Left renal pelvis (tissue), 4 donors: ENCODE results near the gene MBD4. TPM values are rescaled to one million over a fixed set of nuclear protein-coding genes. Genes with fewer than 3 reads are reported as not detected.
A peak's percentile ranks its signal among the peaks of the same experiment; 100 is the strongest.
"Not testable (repeated sequence)": the region's sequence is repeated elsewhere in the genome, so short reads cannot be mapped to it uniquely, and the experiment has no call there.

ENCODE experiments used
- DNase-seq, 4 donors: peaks; one replicate each; pipeline ENCODE4 v3.0.0-alpha.2; 2013; ENCODE audit warnings: low read depth in 4 of 4, low spot score in 3 of 4
- polyA plus RNA-seq, 4 donors: library from polyadenylated mRNA; unstranded; fragments of 120-200 nt; gene quantifications; one replicate each; pipeline ENCODE4 v1.2.1, GENCODE V29; 2013; ENCODE audit not compliant: insufficient read length in 4 of 4

MBD4 gene
- polyA plus RNA-seq: 10 to 100 TPM; 40.7 to 54.8 (median 47.2) TPM

DNA sequence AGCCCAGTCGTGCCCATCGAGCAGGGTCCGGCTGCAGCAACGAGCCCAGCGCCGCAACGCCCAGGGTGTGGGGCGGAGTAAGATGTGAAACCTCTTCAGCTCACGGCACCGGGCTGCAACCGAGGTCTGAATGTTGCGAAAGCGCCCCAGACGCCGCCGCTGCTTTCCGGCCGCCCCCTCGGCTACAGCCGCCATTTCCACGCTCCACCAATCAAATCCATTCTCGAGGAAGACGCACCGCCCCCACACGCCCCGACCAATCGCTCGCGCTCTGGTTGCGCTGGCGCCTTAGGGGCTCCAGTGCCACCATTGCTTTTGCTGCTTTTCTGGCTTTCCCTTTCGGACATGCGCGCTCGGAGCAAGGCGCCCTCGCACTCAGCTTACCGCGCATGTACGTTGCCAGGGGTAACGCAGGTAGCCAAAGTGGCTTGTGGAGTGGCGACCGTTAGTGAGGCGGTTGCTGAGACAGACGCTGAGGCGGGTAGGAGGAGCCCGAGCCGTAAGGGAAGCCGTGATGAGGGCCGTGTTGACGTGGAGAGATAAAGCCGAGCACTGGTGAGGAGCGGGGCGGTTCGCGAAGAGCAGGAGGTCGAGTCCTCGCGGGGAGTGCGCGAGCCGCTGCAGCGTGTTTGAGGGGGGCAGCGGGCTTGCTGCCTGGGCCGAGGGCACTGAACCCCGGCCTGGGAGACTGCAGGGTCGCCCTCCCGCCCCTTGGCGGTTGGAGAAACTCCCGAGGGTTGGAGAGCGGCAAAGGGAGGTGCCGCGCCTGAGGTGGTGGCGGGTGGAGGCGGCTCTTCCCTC, at the start of gene MBD4, which contains the start of gene IFT122:
MBD4 (minus strand) TSS at position 132 of the 801 bp plus-strand sequence; CDS start at position 17, 115 bp downstream.
IFT122 (plus strand) TSS at position 408 of the 801 bp plus-strand sequence; CDS start at position 515, 107 bp downstream.
- DNase-seq: peak; percentile 91 to 93 (median 92)

DNA sequence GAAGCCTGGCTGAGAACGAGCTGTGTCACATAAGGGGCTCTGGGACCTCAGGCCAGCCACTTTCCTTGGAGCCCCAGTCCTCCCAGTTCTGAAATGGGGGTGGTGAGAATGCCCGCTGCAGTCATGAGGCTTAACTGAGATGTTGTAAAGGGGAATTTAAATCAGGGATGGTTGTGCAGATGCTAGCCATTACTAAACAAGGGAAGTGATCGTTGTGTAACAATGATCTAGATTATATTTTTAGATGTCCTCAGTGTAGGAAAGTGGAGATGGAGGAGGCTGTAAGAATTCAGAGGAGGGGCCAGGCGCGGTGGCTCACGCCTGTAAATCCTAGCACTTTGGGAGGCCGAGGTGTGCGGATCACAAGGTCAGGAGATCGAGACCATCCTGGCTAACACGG, 49.5 kb upstream of the MBD4 start:
- not testable (repeated sequence) for DNase-seq

DNA sequence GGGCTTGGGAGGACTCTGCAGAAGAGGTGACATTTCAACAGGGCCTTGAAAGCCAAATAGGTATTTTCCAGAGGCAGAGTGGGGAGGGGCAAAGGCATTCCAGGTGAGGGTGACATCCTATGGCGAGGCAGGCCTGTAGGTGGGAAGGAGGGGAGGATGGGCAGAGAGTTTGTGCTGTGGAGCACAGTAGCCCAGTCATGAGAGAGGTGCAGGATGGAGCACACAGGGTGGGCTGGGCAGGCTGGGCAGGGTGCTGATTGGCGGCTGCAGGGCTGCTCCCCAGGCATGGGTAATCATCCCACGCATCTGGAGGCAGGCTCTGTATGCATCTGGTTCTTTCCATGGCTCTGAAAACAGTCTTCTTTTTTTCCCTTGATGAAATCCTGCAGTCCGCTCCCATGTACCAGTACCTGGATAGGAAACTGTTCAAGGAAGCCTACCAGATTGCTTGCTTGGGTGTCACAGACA, 48.2 kb upstream of the MBD4 start:
- DNase-seq: not testable (repeated sequence)

DNA sequence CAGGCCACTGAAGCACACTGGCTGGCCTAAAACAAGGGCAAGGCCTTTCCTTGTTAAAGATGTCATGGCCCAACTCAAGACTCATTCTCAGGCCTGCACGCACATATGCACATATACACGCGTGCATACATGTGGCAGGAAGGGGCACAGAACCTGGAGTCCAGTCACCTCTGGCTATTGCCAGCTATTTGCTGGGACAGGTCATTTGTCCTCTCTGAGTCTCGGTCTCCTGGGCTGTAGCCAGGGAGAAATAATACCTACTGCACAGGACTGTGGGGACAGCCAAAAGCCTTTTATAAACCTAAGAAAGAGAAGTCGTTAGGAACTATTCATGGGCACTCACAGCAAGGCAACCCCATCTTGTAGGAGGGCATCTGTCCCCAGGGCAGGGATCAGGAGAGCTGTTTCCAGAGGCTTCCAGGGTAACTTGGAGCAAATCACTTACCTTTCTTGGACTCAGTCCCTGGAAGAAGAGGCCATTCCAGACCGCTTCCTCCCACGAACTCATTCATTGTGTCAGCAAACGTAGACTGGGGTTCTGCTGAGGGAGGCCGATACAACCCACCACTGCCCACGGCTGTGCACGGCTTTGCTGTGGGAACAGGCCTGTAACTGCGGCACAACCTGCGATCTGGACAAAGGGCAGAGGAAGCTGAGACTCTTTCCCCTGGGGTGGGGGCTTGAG, 47.6 kb upstream of the MBD4 start:
- DNase-seq: no peak

DNA sequence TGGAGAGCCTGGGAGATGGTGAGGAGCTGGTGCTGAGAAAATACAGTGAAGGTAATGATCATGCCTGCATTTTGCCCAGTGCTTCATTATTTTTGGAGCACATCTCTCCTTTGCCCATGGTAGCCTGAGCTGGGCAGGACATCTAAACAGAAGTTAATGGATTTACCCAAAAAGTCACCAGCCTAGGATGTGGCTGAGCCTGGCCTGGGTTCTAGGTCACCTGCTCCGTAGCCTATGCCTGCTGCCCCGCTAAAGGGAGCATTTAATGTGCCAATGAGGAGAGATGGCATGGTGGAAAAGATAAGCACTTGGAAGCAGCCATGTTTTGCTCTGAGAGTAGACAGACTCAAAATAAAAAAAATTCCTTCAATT, 46.9 kb upstream of the MBD4 start:
- no peak for DNase-seq

DNA sequence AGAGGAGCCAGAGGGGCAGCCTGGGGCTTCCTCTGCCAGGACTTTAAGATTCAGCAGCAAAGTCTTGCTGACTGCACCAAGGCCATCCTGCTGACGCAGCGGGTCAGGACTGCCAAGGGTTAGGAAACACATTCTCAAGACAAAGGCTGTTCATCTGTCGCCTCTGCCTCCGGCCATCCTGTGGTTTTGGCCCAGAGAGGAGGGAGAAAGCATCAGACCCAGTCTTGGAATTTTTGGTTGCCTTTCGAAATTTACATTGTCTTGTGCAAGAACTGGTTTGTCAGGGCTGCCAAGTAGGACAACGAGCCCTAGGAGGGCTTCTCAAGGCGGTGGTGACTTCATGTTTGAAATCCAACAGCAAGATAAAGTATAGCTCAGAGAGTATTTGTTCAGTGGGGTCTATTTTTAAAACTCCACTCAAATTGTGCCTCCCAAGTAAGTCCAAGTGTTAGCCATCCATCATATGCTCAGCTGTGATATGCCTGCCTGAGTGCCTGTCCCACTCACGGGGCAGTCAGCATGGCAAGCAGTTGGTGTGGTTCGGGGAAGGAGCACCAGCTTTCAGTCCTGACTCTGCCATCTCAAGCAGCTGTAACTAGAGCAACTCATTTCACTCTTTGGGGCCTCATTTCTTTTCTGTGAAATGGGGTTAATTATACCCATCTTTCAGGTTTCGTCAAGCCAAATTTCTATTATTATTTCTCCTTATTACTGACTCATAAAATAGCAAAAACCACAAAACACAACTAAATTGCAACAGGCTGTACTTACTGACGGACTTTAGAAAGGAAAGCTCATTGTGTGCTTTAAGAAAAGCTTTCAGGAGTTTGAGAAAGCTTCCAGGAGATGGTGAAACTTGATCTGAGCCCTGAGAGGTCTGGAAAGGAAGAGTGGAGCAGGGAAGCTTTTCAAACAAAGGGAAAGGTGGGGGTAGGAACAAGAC, 46.2 kb upstream of the MBD4 start:
- no peak for DNase-seq

DNA sequence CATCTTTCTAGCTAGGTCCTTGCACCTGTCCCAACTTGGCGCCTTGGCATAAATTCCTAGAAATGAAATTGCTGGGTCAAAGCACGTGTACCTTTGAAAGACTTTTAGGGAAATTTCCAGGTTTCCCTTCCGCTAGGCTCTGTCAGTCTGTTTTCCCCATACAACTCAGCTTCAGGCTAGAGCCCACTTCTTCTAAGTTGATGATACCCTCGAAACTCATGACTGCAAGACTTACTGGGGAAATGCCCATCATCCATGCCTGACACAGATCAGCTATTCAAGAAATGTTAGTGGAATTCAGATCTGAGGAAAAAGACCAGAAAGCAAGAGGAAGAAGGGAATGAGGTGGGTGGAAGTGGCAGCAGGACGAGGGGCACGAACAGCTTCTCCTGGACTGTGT, 45.4 kb upstream of the MBD4 start:
- not testable (repeated sequence) for DNase-seq

DNA sequence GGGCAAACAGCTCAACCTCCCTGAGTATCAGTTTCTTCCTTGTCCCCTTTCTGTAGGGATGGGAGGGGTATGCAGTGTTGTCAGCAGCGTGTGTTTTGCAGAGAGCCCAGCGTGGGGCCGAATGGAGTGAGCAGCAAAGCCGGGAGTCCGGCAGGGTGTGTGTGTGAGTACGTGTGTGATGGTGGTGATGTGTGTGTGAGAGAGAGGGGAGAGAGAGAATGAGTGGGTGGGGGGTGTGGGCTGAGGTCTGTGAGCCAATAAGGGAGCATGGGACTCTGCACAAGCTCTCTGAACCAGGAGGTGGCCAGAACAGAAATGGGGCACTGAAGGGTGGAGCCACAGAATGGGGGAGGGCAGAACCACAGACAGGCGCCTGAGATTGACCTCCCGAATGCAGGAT, 44.1 kb upstream of the MBD4 start:
- no peak for DNase-seq

DNA sequence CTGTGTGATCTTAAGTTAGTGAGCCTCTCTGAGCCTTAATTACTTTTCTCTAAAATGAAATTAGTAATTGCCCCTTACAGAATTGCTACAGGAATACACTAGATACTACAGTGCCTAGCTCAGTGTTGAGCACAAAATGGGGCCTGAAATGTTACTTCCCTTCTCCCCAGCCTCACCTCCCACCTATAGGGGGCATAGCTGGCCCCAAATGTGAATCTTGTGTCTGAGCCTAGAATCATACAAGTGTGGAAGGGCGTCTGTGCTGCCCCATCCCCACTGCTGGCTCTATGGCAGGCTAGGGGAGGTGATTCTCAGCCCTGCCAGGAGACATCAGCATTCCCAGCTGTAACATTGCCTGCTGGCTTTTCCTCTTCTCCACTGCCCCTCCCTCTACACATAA, 43.0 kb upstream of the MBD4 start:
- DNase-seq: no peak

DNA sequence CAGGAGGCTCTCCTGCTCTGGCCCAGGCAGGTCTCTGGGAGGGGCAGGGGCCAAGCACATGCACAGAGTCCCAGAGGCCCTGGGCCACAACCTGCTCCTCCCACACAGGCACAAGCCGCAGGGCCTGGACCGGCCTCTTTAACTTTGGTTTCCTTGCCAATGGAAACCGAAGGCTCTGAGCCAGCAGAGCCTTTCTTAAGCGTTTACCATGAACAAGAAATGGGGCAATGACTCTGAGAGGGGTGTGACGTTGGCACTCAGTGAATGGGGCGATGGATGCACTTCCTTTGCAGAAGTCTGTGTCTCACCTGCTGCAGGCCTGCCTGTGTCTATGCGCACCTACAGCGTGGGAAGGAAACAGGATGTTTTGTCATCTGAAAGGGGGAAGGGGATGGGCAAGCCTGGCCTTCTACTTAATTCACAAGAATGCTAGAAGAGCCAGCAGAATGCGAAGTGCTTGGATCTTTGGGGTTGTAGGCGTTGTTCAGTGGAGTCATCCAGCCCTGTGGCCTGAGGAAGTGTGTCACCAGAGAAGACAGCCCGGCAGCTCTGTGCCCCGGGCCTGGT, 42.1 kb upstream of the MBD4 start:
- no peak for DNase-seq

DNA sequence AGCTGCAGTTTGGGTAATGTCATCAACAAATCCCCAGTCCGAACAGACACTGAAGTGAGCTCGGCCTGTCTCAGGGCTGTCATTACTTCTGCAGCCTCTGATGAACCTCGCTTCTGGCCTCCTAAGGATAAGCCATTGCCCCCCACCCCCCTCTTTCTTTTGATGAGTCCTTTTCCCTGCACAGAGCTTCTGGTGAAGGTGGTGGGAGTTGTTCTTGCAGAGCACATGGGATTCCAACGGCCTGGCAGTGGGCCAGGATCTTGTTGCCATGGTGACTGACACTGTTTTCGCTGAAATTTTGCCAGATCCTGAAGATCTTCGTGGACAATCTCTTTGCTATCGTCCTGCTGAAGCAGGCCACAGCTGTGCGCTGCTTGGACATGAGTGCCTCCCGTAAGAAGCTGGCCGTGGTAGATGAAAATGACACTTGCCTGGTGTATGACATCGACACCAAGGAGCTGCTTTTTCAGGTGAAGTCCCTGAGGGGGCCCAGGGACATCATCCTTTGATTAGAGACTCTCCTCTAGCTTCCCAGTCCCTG, 41.5 kb upstream of the MBD4 start:
- peak in 3 of 4 donors; percentile 29 to 39 (median 32) for DNase-seq

DNA sequence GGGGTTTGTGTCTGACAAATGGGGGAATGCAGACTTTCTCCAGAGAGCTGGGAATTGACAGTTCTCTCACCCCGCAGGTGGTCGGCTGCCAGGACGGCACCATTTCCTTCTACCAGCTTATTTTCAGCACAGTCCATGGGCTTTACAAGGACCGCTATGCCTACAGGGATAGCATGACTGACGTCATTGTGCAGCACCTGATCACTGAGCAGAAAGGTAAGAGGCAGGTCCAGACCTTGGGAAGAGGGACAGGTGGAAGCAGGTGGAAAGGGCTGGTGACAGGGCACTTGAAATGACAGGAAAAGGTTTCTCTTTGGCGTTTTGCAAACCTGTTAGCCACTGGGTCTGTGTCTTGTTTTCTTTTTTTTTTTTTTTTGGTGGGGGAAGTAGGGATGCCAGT, 36.8 kb upstream of the MBD4 start:
- no peak for DNase-seq

DNA sequence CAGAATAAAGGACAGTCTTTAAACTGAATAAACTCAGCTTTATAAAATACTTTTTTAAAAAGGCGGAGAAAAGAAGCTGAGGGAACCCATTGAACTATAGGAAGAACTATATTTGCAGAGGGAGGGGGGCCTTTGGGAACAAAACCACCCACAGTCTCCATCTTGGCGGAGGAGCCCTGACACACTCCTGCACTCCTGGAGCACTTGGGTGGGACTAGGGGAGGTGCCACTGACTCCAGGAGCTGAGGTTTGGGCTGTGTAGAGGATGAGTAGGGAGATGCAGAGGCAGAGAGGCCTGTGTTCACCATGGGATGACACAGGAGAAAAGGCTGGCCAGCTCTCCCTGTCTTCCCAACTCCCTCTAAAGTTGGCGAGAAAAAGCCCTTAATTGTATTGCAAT, 36.1 kb upstream of the MBD4 start:
- DNase-seq: no peak

DNA sequence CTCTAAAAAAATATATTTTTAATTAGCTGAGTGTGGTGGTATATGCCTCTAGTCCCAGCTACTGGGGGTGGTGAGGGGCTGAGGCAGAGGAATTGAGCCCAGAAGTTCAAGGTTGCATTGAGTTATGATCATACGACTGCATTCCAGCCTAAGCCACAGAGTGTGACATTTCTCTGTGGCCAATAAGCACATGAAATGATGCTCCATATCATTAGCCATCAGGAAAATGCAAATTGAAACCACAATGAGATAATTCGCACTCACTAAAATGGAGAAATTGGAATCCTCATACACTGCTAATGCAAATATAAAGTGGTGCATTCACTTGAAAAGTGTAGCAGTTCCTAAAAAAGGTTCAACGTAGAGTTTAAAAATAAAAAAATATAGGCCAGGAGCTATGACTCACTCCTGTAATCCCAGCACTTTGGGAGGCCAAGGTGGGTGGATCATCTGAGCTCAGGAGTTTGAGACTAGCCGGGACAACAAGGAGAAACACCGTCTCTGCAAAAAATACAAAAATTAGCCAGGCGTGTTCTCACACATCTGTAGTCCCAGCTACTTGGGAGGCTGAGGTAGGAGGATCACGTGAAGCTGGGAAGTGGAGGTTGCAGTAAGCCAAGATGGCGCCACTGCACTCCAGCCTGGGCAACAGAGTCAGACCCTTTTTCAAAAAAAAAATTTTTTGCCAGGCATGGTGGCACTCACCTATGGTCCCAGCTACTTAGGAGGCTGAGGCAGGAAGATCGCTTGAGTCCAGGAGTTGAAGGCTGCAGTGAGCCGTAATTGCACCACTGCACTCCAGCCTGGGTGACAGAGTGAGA, 35.4 kb upstream of the MBD4 start:
- DNase-seq: no peak

DNA sequence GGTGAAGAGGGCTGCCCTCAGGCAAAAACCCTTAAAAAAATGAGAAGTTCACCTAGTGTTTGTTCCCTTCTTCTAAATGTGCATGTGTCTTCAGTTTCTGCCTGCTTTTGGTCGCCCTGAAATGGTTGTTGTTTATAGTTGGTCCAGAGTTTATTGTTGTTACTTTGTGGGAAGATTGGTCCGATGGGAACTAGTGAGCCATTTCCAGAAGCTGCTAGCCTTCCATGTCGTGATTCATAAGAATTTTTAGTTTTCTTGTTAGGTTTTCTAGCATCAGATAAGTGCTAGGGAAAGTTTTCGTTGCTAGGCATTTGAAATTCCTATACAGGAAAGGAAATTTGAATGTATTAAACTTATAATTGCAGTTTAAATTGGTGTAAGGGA, 34.0 kb upstream of the MBD4 start:
- no peak for DNase-seq

DNA sequence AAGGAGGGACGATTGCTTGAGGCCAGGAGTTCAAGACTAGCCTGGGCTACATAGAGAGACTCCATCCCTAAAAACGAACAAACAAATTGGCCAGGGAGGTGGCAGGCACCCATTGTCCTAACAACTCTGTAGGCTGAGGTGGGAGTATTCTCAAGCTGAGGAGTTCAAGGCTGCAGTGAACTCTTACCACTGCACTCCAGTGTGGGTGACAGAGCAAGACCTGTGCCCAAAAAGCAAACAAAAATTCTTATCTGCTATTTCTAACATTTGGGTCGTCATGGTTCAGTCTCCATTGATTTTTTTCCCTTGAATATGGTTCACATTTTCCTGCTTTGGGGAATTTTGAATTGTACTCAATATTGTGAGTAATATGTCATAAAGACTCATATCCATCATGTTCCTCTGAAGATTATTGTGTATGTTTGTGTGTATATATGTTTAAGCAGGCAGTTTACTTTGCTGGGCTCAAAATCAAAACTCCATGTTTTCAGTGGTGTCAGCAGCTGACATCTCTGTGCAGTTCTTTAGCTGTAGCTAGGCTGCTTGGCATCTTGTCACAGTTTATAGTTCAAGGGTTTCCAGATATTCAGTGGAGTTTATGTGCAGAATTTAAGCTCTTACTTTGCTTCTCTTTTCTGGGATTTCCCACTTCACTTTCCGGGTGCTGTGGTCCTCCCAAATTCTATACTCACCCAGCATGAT, 33.5 kb upstream of the MBD4 start:
- no peak for DNase-seq

DNA sequence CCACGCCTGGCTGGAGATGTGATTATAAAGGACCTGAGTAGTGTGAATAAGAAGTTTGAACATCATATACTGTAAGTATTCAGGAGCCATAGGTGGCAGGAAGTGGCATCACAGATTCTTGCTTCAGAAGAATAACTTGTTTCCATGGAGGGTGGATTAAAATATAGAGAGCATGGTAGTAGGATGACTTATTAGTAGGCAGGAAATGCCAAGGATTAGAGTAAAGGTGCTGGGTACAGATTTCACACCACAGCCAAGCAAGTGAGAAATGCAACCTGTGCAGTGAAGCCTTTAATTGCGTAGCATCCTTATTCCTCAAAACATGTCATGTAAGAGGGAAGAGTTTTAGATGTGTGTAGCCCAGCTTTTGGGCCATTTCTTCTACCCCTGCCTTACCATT, 31.1 kb upstream of the MBD4 start:
- no peak for DNase-seq

DNA sequence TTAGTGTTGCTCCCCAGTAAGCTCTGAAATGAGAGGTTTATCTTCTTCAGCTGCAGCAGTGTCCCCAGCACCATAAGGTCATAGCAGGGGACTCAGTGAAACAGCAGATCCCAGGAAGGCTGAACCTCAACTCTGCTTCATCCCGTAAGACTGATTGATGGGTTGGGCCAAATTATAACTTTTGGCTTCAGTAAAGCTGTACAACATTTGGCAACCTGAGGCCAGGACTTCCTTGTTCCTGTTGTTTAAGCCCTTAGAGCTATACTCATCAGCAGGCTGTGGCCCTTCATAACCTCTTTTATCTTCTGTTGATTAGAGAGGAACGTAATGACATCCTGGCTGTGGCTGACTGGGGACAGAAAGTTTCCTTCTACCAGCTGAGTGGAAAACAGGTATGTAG, 29.3 kb upstream of the MBD4 start:
- DNase-seq: no peak

DNA sequence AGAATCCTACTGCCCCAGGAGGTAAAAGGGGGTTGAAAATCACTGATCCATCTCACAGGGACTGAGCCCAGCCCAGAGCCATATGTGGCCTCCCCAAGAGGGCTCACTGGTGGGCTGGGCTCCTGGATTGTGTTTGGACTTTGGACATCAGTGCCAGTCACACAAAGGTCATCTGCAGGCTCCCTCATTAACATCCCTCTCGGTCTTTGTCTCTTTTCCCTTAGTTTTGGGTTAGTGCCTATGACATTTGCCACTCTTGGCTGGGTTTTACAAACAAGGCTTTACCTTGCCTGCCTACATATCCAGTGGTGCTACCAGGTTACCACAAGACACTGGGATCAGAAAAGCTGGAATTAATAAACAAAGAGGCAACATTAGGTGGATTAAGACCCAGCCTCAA, 28.2 kb upstream of the MBD4 start:
- DNase-seq: no peak
